CD14-positive monocyte (primary cell): ENCODE data around the gene MED13L. TPM values are rescaled to one million over a fixed set of nuclear protein-coding genes. Genes with fewer than 3 reads are reported as not detected.

Experiments
- DNase-seq, 3 donors: peaks; one replicate each; pipeline ENCODE4 v3.0.0-alpha.2; 2011 to 2022
- H2AFZ ChIP-seq: 2 replicates; pipeline ENCODE4 v1.6.0; 2012; ENCODE audit warnings: mild to moderate bottlenecking, low read depth, low read length, inconsistent platforms; ENCODE audit not compliant: insufficient read depth, poor library complexity, severe bottlenecking
- H3K27ac ChIP-seq, 2 donors: 1 replicate in 1 of 2; 2 replicates in 1 of 2; pipeline ENCODE4 v1.5.1; 2012 to 2013; ENCODE audit warnings: low read length in 2 of 2, control low read depth in 1 of 2, inconsistent platforms in 1 of 2, low read depth in 1 of 2, mild to moderate bottlenecking in 1 of 2
- H3K27me3 ChIP-seq, 2 donors: one replicate each; pipeline versions ENCODE4 v1.6.0 to v1.6.1; 2011 to 2013; ENCODE audit warnings: low read length in 2 of 2; ENCODE audit not compliant: control insufficient read depth in 2 of 2, insufficient read depth in 2 of 2
- H3K36me3 ChIP-seq, 2 donors: replicated peaks in 1 of 2; 1 replicate in 1 of 2; 2 replicates in 1 of 2; pipeline versions ENCODE4 v1.5.1 to v1.6.1; 2012 to 2013; ENCODE audit warnings: low read length in 2 of 2, control low read depth in 1 of 2, inconsistent platforms in 1 of 2, mild to moderate bottlenecking in 1 of 2; ENCODE audit not compliant: insufficient read depth in 2 of 2, control insufficient read depth in 1 of 2
- H3K4me1 ChIP-seq, 2 donors: 1 replicate in 1 of 2; 2 replicates in 1 of 2; pipeline versions ENCODE4 v1.5.1 to v1.6.1; 2012 to 2013; ENCODE audit warnings: low read length in 2 of 2, control low read depth in 1 of 2, inconsistent platforms in 1 of 2, mild to moderate bottlenecking in 1 of 2, moderate library complexity in 1 of 2; ENCODE audit not compliant: insufficient read depth in 2 of 2, control insufficient read depth in 1 of 2
- H3K4me2 ChIP-seq: replicated peaks from 2 replicates; pipeline ENCODE3; 2012; ENCODE audit warnings: low read length, moderate library complexity, mild to moderate bottlenecking; ENCODE audit not compliant: poor library complexity, severe bottlenecking; ENCODE audit errors: extremely low read depth
- H3K4me3 ChIP-seq, 3 experiments: fragments of 200-600 bp in 1 of 3; sonication (generic) in 1 of 3; replicated peaks in 1 of 3; 1 replicate in 2 of 3; 2 replicates in 1 of 3; pipeline ENCODE4 v1.5.1; 2011 to 2013; ENCODE audit warnings: low read length in 3 of 3, mild to moderate bottlenecking in 3 of 3, control low read depth in 2 of 3, low read depth in 2 of 3, inconsistent platforms in 1 of 3, moderate library complexity in 1 of 3
- H3K79me2 ChIP-seq: 2 replicates; pipeline ENCODE4 v1.6.0; 2012; ENCODE audit warnings: mild to moderate bottlenecking, control low read depth, inconsistent platforms, low read length, moderate library complexity; ENCODE audit not compliant: insufficient read depth
- H3K9ac ChIP-seq: 2 replicates; pipeline ENCODE4 v1.6.0; 2017; ENCODE audit warnings: low read length, mild to moderate bottlenecking; ENCODE audit not compliant: insufficient read depth, poor library complexity, severe bottlenecking
- H3K9me3 ChIP-seq, 2 donors: replicated peaks in 1 of 2; 1 replicate in 1 of 2; 2 replicates in 1 of 2; pipeline versions ENCODE4 v1.5.1 to v1.6.1; 2012 to 2013; ENCODE audit warnings: low read length in 2 of 2, control low read depth in 1 of 2; ENCODE audit not compliant: control insufficient read depth in 1 of 2, insufficient read depth in 1 of 2
- H4K20me1 ChIP-seq: 2 replicates; pipeline ENCODE4 v1.6.0; 2012; ENCODE audit warnings: mild to moderate bottlenecking, low read length, control low read depth, moderate library complexity; ENCODE audit not compliant: insufficient read depth
- H3K27ac Mint-ChIP-seq, 7 donors: one replicate each; pipeline ENCODE4 v1.8.0; 2020; ENCODE audit warnings: mild to moderate bottlenecking in 7 of 7, mixed read lengths in 7 of 7, moderate library complexity in 6 of 7, inconsistent platforms in 2 of 7
- H3K27me3 Mint-ChIP-seq, 3 donors: one replicate each; pipeline ENCODE4 v1.8.0; 2021 to 2022; ENCODE audit warnings: low read depth in 3 of 3, mild to moderate bottlenecking in 3 of 3, mixed read lengths in 3 of 3, moderate library complexity in 3 of 3, inconsistent platforms in 1 of 3
- H3K36me3 Mint-ChIP-seq, 2 donors: one replicate each; pipeline ENCODE4 v1.8.0; 2020; ENCODE audit warnings: mixed read lengths in 2 of 2, inconsistent platforms in 1 of 2, mild to moderate bottlenecking in 1 of 2
- H3K4me1 Mint-ChIP-seq: one replicate; pipeline ENCODE4 v1.8.0; 2020; ENCODE audit warnings: mild to moderate bottlenecking, mixed read lengths
- H3K4me3 Mint-ChIP-seq, 2 donors: one replicate each; pipeline ENCODE4 v1.8.0; 2020; ENCODE audit warnings: mild to moderate bottlenecking in 2 of 2, mixed read lengths in 2 of 2, moderate library complexity in 1 of 2
- H3K9me3 Mint-ChIP-seq, 7 donors: one replicate each; pipeline ENCODE4 v1.8.0; 2020 to 2022; ENCODE audit warnings: mixed read lengths in 7 of 7, mild to moderate bottlenecking in 6 of 7, moderate library complexity in 6 of 7, inconsistent platforms in 2 of 7
- WGBS: methylation state at CpG from one replicate; pipeline ENCODE4 v1.1.5; 2013; ENCODE audit warnings: missing lambda C conversion rate; ENCODE audit not compliant: insufficient coverage; 5-methylcytosine and 5-hydroxymethylcytosine counted together
- intact Hi-C, 2 donors: fragments of 100-400 bp; cut with micrococcal nuclease; formaldehyde crosslinking; loops; one replicate each; pipeline versions ENCODE4 v1.15.0 to v1.15.1; 2023
- polyA plus RNA-seq, 3 donors: library from polyadenylated mRNA; depleted of rRNA in 1 of 3; unstranded in 2 of 3; stranded (reverse) in 1 of 3; fragments of 300-500 nt in 2 of 3; fragments of >200 nt in 1 of 3; fragmentation: Illumina TruSeq in 2 of 3; gene quantifications; 1 replicate in 2 of 3; 2 replicates in 1 of 3; pipeline ENCODE4 v1.2.3, GENCODE V29; 2012 to 2021
- TF ChIP-seq, protein P1 (sequence below): fragments of 200-600 bp; IDR thresholded peaks from one replicate; pipeline ENCODE4 v1.8.0; 2022; ENCODE audit warnings: antibody characterized with exemption, mild to moderate bottlenecking

The MED13L gene
- polyA plus RNA-seq, 3 donors: 4.4 to 42.0 (median 7.5) TPM

DNA sequence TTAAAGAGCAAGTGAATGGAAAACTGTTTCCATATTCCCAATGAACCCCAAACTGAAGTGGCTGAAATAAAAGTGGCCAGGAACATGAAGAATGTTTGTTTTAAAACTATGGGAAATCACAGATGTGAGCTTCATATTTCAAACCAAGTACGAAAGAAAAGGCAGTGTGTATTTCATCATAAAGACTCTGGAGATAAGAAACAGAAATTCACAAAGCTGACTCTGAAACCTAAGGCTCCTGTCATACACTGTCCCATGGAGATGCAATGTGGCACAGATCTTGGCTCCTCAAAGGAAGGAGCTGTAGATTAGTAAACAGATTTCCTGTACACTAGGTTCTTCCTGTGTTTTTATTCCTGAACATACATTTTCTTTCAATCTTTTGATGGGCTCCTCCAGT is 304.4 kb downstream of the MED13L start:
- Mint-ChIP-seq H3K27me3 (no peaks in the 10 kb centered on the region), H3K4me1 (no peaks in the 10 kb centered on the region), H3K36me3 (peaks cover 87 to 88% of the 10 kb centered on the region in 2 donors), H3K9me3 (no peaks in the 10 kb centered on the region), H3K4me3 (no peak overlapping the region), H3K27ac (peak overlapping the region in 2 of 7 donors; percentile 6 to 22)
- DNase-seq: no peak
- H4K20me1 ChIP-seq: peaks cover 44% of the 10 kb centered on the region
- H2AFZ ChIP-seq: no peak overlapping the region
- no peak overlapping the region for H3K4me3 ChIP-seq
- no peak overlapping the region for H3K9ac ChIP-seq
- no peaks in the 10 kb centered on the region for H3K79me2 ChIP-seq
- H3K36me3 ChIP-seq: peaks cover 94 to 100% of the 10 kb centered on the region in 2 donors
- TF ChIP-seq, protein P1, sequence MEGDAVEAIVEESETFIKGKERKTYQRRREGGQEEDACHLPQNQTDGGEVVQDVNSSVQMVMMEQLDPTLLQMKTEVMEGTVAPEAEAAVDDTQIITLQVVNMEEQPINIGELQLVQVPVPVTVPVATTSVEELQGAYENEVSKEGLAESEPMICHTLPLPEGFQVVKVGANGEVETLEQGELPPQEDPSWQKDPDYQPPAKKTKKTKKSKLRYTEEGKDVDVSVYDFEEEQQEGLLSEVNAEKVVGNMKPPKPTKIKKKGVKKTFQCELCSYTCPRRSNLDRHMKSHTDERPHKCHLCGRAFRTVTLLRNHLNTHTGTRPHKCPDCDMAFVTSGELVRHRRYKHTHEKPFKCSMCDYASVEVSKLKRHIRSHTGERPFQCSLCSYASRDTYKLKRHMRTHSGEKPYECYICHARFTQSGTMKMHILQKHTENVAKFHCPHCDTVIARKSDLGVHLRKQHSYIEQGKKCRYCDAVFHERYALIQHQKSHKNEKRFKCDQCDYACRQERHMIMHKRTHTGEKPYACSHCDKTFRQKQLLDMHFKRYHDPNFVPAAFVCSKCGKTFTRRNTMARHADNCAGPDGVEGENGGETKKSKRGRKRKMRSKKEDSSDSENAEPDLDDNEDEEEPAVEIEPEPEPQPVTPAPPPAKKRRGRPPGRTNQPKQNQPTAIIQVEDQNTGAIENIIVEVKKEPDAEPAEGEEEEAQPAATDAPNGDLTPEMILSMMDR: no peak
- H3K4me2 ChIP-seq: no peak overlapping the region
- H3K9me3 ChIP-seq: no peaks in the 10 kb centered on the region
- WGBS: no CpG with 5 or more reads among the region's 1 CpG
- no peaks in the 10 kb centered on the region for H3K27me3 ChIP-seq
- H3K4me1 ChIP-seq: no peaks in the 10 kb centered on the region
- H3K27ac ChIP-seq: no peak overlapping the region
- intact Hi-C loops: no loop called here

DNA sequence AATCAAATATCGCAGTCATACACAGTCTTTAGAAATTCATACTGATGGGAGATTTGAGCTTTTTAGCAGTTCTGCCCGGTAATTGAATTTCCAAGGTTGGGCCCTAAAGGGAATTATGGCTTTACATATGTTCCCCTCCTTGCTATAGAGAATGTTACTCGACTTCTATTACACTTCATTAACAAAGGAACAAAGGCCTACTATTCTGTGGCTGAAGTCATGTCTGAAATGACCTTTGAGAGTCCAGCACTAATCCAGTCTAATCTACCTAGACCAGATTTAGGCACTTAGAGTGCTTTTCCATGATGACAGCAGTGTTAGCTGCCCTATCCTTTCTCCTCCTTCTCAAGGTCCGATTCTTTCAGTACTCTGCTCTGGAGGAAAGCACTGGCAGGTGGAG is 305.3 kb downstream of the MED13L start:
- Histone ChIP-seq H3K4me3 (no peak overlapping the region), H2AFZ (no peak overlapping the region), H3K4me2 (no peak overlapping the region), H3K27ac (no peak overlapping the region), H4K20me1 (peaks cover 44% of the 10 kb centered on the region), H3K9me3 (no peaks in the 10 kb centered on the region), H3K4me1 (no peaks in the 10 kb centered on the region), H3K9ac (no peak overlapping the region), H3K36me3 (peaks cover 93 to 100% of the 10 kb centered on the region in 2 donors), H3K27me3 (no peaks in the 10 kb centered on the region), H3K79me2 (no peaks in the 10 kb centered on the region)
- TF ChIP-seq, protein P1: no peak
- no peaks in the 10 kb centered on the region for H3K9me3 Mint-ChIP-seq
- no peak for DNase-seq
- intact Hi-C loops: no loop called here
- H3K36me3 Mint-ChIP-seq: peaks cover 83 to 88% of the 10 kb centered on the region in 2 donors
- no CpG with 5 or more reads among the region's 4 CpGs for WGBS
- no peaks in the 10 kb centered on the region for H3K4me1 Mint-ChIP-seq
- H3K27ac Mint-ChIP-seq: peak overlapping the region in 1 of 7 donors; percentile 54
- no peak overlapping the region for H3K4me3 Mint-ChIP-seq
- H3K27me3 Mint-ChIP-seq: no peaks in the 10 kb centered on the region
